Left lung (tissue), 10 donors: ENCODE results near the gene PIAS1. TPM values are rescaled to one million over a fixed set of nuclear protein-coding genes. Genes with fewer than 3 reads are reported as not detected.

ENCODE experiments used
- ATAC-seq: fragments of 200-7000 bp; cut with Tn5 transposase; one replicate; pipeline ENCODE4 v1.9.1; 2020; ENCODE audit warnings: moderate library complexity
- DNase-seq, 4 donors: peaks; one replicate each; pipeline ENCODE4 v3.0.0-alpha.2; 2013 to 2020
- H3K27ac ChIP-seq, 2 donors: fragments of 200-600 bp; sonication (generic) in 1 of 2; one replicate each; pipeline versions ENCODE4 v1.5.0 to v1.8.0; 2020 to 2021
- H3K27me3 ChIP-seq, 2 donors: fragments of 200-600 bp; sonication (generic) in 1 of 2; one replicate each; pipeline versions ENCODE4 v1.5.0 to v1.8.0; 2020 to 2021
- H3K36me3 ChIP-seq, 2 donors: fragments of 200-600 bp; sonication (generic) in 1 of 2; one replicate each; pipeline versions ENCODE4 v1.5.0 to v1.8.0; 2020 to 2021
- H3K4me1 ChIP-seq, 2 donors: fragments of 200-600 bp; one replicate each; pipeline ENCODE4 v1.8.0; 2021
- H3K4me3 ChIP-seq, 2 donors: fragments of 200-600 bp; sonication (generic) in 1 of 2; one replicate each; pipeline versions ENCODE4 v1.5.0 to v1.8.0; 2020 to 2021; ENCODE audit warnings: mild to moderate bottlenecking in 1 of 2
- H3K9me3 ChIP-seq, 2 donors: fragments of 200-600 bp; sonication (generic) in 1 of 2; one replicate each; pipeline versions ENCODE4 v1.5.0 to v1.8.0; 2020 to 2021
- CTCF ChIP-seq, 2 donors: fragments of 200-600 bp; sonication (generic) in 1 of 2; IDR thresholded peaks; one replicate each; pipeline versions ENCODE4 v1.5.0 to v1.8.0; 2021; ENCODE audit warnings: antibody characterized with exemption in 2 of 2
- intact Hi-C, 2 donors: fragments of 100-400 bp; cut with DNase I; formaldehyde crosslinking; loops; one replicate each; pipeline versions ENCODE4 v1.11.2 to v1.14.2; 2022
- polyA plus RNA-seq, 6 donors: library from polyadenylated mRNA; unstranded; fragments of 120-200 nt; gene quantifications; one replicate each; pipeline ENCODE4 v1.2.1, GENCODE V29; 2013; ENCODE audit not compliant: insufficient read length in 6 of 6
- total RNA-seq, 2 donors: library from RNA; stranded (reverse); fragmentation: NEBNext Ultra II Directional; extraction: Animal tissue kit (Norgen Biotek cat#: 25700); gene quantifications; one replicate each; pipeline ENCODE4 v1.2.1, GENCODE V29; 2021
- donor health status: DM: no; HTN: yes; CAD: no.
- donor health status: DM: no; HTN: no; CAD: no.

The PIAS1 gene
- total and polyA plus RNA-seq, 8 donors: 44.9 to 71.4 (median 63.3) TPM

GRCh38 chr15:68197661-68198437 lies 143.7 kb downstream of the PIAS1 start:
- TF ChIP-seq CTCF (IDR thresholded peaks at IDR 0.05): no peak
- ATAC-seq (no peak), DNase-seq (no peak)
- intact Hi-C loops: no loop called here
- peaks cover 0 to 52% of the 10 kb centered on the region in 2 donors for H3K36me3 ChIP-seq
- H3K4me1 ChIP-seq: no peaks in the 10 kb centered on the region
- H3K4me3 ChIP-seq: no peak overlapping the region
- H3K27ac ChIP-seq: no peak overlapping the region
- H3K27me3 ChIP-seq: no peaks in the 10 kb centered on the region
- no peaks in the 10 kb centered on the region for H3K9me3 ChIP-seq

GRCh38 chr15:68199340-68199739 lies 145.2 kb downstream of the PIAS1 start:
- H3K36me3 ChIP-seq: peaks cover 0 to 38% of the 10 kb centered on the region in 2 donors
- intact Hi-C loops: no loop called here
- ATAC-seq: no peak
- DNase-seq: no peak
- peaks cover 0 to 6% of the 10 kb centered on the region in 2 donors for H3K4me1 ChIP-seq
- no peak overlapping the region for H3K4me3 ChIP-seq
- H3K27ac ChIP-seq: no peak overlapping the region
- H3K9me3 ChIP-seq: no peaks in the 10 kb centered on the region
- no peaks in the 10 kb centered on the region for H3K27me3 ChIP-seq
- no peak for TF ChIP-seq CTCF (IDR thresholded peaks at IDR 0.05)

- no peaks in the 10 kb centered on the region for H3K9me3 ChIP-seq
- no peak for TF ChIP-seq CTCF (IDR thresholded peaks at IDR 0.05)
- intact Hi-C loops: no loop called here
- peaks cover 0 to 29% of the 10 kb centered on the region in 2 donors for H3K36me3 ChIP-seq
- DNase-seq (no peak), ATAC-seq (no peak)
- H3K27me3 ChIP-seq: no peaks in the 10 kb centered on the region
- H3K4me1 ChIP-seq: peaks cover 0 to 15% of the 10 kb centered on the region in 2 donors
- no peak overlapping the region for H3K27ac ChIP-seq
- no peak overlapping the region for H3K4me3 ChIP-seq
These were observed 146.1 kb downstream of the PIAS1 start for GRCh38 chr15:68200016-68200861.

GRCh38 chr15:68201153-68201878 lies 147.2 kb downstream of the PIAS1 start:
- peaks cover 8 to 26% of the 10 kb centered on the region in 2 donors for H3K4me1 ChIP-seq
- peaks cover 0 to 18% of the 10 kb centered on the region in 2 donors for H3K36me3 ChIP-seq
- DNase-seq (no peak), ATAC-seq (no peak)
- no peaks in the 10 kb centered on the region for H3K27me3 ChIP-seq
- no peak for TF ChIP-seq CTCF (IDR thresholded peaks at IDR 0.05)
- intact Hi-C loops: no loop called here
- H3K4me3 ChIP-seq: no peak overlapping the region
- H3K9me3 ChIP-seq: no peaks in the 10 kb centered on the region
- H3K27ac ChIP-seq: no peak overlapping the region
